GM19025 (cell line): ENCODE results near the gene PREX1.

ENCODE experiments used
- ATAC-seq: cut with Tn5 transposase; IDR thresholded peaks from one replicate; pipeline ENCODE4 v1.9.1; 2021; ENCODE audit warnings: mild to moderate bottlenecking, low read depth, moderate library complexity; ENCODE audit not compliant: unreplicated experiment

The PREX1 gene

GRCh38 chr20:48617481-48617880 lies 210.3 kb downstream of the PREX1 start:
- no peak for ATAC-seq

GRCh38 chr20:48616481-48616880 lies 211.3 kb downstream of the PREX1 start:
- ATAC-seq: no peak

GRCh38 chr20:48615871-48616270 lies 211.9 kb downstream of the PREX1 start:
- ATAC-seq: no peak

- no peak for ATAC-seq
These were observed 213.1 kb downstream of the PREX1 start for GRCh38 chr20:48614593-48615274.

DNA sequence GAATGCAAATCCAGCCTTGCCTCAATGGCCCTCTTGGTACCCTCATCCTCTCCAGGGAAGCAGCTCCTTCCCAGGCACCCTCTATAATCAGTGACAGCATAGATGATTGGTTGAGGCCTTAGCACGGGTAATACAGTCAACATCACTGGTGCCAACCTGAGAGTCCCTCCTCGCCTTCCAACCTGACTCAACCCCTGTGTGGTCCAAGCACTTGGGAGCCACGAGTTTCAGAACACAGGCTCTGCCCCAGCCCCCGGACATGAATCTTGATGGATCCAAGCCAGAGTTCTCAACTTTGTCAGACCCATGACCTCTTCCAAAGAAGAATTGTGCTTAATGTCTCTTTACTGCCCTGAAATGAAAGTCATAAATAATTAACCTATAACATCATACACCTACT lies 213.9 kb downstream of the PREX1 start:
- no peak for ATAC-seq

DNA sequence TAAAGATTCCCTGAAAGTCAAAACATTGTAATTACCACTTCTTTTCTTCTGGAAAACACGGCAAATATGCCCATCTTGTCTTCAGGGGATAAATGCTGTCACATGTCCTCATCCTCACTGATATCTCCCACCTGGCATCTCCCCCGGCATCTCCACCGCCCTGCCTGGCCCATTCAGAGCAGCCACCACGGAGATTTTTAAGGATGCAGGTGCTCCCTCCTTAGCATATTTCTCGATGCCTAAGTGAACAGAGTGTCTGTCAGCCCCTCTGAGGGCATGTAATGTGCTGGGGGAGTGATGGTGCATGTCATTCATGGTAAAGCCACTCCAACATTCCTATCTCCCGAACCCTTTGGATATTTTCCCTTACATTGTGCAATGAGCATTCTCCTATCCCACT lies 215.5 kb downstream of the PREX1 start:
- ATAC-seq: no peak

DNA sequence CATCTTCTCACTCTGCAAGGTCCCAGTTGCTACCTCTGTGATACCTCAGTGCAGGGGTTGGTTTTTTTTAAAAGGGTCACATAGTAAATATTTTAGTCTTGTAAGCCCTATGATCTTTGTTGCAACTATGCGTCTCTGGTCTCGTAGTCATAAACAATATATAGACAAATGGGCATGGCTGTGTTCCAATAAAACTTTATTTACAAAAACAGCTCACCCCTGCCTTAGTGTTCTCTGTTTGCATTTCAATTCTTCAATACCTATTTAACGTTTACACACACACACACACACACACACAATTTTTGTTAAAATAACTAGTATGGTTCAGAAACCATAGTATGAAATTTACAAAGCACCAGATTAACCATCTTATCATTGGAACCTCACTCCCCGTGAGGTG lies 216.8 kb downstream of the PREX1 start:
- no peak for ATAC-seq

DNA sequence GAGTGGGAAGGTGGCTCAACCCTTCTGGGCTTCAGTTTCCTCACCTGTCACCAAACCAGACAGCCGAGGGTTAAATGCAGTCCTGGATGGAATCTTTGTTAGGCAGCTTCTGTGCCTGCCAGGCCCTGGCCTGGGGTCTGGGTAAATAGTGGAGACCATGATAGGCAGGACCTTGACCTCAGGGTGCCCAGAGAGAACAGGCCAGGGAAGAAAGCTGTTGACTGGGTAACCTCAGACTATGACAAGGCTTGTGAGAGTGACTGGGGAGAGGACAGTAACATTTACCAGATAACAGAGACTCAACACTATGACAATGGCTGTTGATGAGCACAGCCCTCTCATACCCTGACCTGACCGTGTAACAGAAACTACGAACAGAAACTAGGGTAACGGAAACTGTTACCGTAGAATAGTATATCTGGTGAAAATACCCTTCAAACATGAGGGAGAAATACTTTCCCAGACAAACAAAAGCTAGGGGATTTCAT lies 218.3 kb downstream of the PREX1 start:
- peak; percentile 94 for ATAC-seq

DNA sequence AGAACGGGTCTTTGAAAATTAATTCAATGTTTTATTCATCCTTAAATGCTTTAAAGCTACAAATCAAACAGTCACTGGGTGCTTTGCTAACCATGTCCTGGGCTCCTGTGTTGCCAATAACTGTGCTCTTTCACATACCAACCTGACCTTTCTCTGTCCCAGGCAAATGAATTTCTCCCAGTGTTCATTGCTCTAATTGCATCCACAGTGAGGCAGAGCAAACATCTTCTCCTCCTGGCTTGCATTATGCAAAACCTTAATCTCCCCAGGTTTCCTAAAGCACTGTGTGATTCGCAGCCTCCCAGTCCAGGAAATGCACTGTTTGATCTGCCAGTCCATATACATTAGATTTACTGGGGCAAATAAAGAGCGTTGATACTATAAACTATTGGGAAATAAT lies 219.0 kb downstream of the PREX1 start:
- no peak for ATAC-seq

- no peak for ATAC-seq
These were observed 220.3 kb downstream of the PREX1 start for GRCh38 chr20:48607544-48607865.

DNA sequence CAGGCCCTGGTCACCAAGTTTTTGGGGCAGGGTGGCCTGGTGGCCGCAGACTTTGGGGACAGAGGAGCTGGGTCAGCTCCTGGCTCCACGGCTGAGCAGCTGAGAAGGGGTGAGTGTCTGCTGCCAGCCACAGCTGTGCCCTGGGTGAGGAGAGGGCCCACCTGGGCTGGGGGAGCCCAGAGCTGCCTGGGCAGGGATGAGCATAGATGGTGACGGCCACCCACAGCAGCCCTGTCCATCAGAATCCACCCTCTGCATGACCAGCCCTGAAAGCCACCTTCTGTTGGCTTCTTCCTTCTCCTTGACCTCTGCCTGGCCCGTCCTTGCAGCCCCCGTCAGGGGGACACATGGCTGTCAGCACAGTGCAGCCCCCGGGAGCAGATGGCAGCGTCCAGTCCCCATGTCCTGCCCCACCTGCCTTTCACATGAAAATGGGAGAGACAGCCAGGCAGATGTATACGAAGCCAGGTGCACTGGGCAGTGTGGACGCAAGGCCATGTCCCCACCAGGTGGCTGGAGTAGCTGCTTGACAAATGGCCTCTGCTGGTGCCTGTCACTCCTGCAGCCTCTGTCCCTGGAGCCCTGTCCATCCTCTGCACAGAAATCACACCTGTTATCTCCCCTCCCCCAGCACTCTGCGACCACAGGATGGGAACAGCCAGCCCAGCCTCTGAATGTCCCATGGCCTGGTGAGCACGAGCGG lies 220.8 kb downstream of the PREX1 start:
- ATAC-seq: no peak

DNA sequence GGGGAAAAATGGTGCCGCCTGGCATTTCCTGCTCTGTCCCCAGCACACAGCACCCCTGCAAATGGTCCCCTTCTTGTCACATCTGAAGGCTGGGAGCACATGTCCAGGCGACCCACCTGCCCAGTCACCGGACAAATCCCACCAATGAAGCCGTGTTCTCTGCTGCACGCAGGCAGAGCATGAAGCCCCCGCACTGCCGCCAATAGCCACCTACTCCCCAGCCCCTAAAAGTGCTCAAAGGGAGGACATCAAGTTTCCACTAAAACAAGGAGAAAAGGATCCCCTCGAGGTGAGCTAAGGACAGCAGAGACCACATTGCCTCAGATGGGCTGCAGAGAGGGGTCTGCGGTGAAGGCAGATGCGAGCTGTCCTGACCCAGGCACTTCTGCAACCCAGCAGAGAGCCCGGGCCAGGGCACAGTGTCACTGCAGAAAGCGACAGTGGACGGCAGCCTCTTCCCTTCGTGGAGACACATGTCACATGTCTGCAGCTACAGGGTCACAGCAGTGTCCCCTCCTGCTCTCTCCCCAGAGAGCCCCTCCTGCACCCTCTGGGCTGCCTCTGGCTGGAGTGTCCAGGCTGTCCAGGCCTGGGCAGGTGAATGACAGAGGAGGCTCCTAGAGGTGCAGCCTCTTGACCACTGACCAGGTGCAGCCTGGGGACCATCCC lies 221.5 kb downstream of the PREX1 start:
- ATAC-seq: no peak

- ATAC-seq: no peak
These were observed 222.2 kb downstream of the PREX1 start for GRCh38 chr20:48605364-48606171.

GRCh38 chr20:48604936-48605335 lies 222.9 kb downstream of the PREX1 start:
- ATAC-seq: no peak

- no peak for ATAC-seq
These were observed 223.4 kb downstream of the PREX1 start for GRCh38 chr20:48604426-48604825.

DNA sequence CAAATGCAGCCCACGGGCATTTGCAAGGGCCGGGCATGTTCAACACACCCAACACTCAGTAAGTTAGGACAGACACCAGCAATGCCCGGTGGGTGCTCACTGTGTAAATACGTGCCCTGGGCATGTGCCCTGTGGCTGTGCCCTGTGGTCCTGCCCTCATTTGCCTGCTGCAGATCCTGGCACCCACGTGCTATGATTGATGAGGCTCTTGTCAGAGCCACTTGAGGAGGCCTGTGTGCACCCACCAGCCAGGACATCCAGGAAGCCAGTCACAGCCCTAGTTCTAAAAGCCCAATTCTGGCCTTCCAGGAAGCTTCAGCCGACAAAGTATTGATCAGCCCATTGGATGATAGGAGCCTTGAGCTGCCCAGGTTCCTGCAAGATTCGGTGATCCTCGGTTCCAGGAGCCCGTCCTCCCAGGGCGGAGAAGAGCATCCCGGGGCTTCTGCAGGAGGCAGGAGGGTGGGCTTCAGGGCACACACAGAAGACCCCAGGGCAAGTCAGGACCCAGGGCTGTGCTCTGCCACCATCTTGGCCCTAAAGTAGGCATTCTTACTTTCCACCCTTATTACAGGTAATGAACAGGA lies 223.9 kb downstream of the PREX1 start:
- no peak for ATAC-seq

DNA sequence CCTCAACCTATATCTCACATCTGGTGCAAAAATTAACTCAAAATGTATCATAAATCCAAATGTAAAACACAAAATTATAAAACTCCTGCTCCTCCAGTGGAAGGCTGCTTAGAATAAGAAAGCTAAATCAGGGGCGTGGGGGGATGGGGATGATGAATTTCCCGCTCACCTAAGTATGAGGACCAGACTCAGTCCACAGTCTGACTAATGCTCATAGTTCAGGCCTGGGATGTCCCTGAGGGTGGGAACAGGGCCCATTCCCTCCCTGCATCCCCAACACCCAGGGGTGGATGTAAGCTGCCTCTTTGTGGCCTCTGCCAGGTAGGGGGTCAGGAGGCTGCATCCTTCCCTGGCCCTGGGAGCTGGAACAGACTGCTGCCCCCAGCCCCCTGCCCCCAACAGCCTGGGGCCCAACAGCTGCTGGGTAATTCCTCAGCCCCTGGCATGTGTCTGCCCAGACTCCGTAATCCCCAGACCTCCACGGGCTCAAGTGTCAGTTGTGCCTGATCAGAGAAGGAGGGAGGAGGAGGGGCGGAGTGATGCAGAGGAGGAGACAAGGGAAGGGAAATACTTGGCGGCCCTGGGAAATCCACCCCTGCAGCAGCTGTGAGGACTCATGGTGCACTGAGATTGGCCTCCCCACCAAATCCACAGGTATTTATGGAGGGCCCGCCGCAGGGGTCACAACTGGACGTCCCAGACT lies 224.5 kb downstream of the PREX1 start:
- ATAC-seq: no peak

- no peak for ATAC-seq
These were observed 226.0 kb downstream of the PREX1 start for GRCh38 chr20:48601798-48602197.

GRCh38 chr20:48600470-48600945 lies 227.3 kb downstream of the PREX1 start:
- ATAC-seq: no peak
